Measurements from ENCODE around the gene LRRIQ1.
"Not testable (repeated sequence)": the region's sequence is repeated elsewhere in the genome, so short reads cannot be mapped to it uniquely, and the experiment has no call there.

The LRRIQ1 gene

DNA sequence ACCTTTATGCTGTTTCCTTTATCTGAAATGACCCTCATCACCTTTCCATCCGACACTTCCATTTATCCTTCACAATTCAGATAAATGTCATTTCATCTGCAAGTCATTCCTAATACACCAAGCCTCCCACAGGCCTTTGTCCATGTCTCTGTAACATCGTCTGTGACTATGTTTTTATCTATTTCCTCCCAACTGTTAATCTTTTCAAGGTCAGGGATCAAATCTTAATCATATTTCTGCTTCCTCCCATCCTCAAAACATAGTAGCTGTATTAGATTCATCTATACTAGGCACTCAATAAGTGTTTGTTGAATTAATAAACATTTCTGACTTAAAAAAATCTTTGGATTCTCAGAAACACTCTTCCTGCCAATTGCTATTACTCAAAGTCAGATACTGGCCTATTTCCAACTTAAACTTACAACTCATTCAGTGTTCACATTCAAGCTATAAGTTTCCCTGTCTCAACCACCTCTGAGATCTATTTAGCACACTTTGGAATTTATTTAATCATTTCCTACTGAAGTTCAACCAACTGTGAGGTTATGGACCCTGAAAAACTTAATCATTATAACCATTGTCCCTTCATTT, 143.6 kb downstream of the LRRIQ1 start:
- TF ChIP-seq, protein P1, sequence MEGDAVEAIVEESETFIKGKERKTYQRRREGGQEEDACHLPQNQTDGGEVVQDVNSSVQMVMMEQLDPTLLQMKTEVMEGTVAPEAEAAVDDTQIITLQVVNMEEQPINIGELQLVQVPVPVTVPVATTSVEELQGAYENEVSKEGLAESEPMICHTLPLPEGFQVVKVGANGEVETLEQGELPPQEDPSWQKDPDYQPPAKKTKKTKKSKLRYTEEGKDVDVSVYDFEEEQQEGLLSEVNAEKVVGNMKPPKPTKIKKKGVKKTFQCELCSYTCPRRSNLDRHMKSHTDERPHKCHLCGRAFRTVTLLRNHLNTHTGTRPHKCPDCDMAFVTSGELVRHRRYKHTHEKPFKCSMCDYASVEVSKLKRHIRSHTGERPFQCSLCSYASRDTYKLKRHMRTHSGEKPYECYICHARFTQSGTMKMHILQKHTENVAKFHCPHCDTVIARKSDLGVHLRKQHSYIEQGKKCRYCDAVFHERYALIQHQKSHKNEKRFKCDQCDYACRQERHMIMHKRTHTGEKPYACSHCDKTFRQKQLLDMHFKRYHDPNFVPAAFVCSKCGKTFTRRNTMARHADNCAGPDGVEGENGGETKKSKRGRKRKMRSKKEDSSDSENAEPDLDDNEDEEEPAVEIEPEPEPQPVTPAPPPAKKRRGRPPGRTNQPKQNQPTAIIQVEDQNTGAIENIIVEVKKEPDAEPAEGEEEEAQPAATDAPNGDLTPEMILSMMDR (IDR thresholded peaks at IDR 0.05; ENCODE audit: insufficient read depth, low read depth, low read length, missing control alignments), result no peak
- no peak for DNase-seq (ENCODE audit: low read depth)
- H3K4me3 ChIP-seq (ENCODE audit: low read depth, low read length), result no peak overlapping the region

DNA sequence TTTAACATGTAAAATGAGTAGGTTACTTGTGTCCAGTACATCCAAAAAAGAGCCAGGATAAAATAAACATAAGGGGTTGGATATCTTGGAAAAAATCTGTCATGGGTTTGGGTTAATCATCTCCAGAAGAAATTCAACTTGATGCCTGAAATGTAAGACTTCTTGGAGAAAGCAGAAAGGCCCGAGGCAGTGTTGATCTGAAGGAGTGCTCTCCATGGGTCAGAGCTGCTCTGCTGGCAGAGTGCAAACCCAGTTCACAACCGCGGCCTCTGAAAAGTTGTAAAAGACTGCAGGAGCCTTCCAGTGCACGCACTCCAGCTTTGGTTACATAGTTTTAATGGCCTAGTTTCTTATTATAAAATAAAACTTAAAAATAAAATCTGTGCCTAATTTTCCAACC, 146.5 kb downstream of the LRRIQ1 start:
- H3K4me3 ChIP-seq (ENCODE audit: low read depth, low read length), result no peak overlapping the region
- DNase-seq (ENCODE audit: low read depth), result no peak
- TF ChIP-seq, protein P1 (IDR thresholded peaks at IDR 0.05; ENCODE audit: insufficient read depth, low read depth, low read length, missing control alignments), result no peak

DNA sequence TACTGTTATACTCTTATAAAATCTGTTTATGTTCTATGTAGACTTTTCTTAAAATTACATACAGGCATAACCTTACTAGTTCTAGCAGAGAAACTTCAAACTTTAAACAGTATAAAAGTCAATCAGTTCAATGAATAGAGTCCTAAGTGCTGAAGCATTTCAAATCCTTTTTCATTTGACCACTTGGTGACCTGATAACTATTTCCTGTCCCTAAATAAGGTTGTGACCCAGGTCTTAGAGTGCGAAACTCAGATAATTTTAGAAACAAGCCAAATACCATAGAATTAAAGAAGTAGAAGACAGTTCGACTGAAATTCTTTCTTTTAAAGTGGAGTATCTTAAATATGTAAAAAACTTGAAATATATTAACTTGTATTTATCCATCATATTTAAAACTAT, 147.7 kb downstream of the LRRIQ1 start:
- no peak overlapping the region for H3K4me3 ChIP-seq (ENCODE audit: low read depth, low read length)
- DNase-seq (ENCODE audit: low read depth), result no peak
- TF ChIP-seq, protein P1 (IDR thresholded peaks at IDR 0.05; ENCODE audit: insufficient read depth, low read depth, low read length, missing control alignments), result no peak

DNA sequence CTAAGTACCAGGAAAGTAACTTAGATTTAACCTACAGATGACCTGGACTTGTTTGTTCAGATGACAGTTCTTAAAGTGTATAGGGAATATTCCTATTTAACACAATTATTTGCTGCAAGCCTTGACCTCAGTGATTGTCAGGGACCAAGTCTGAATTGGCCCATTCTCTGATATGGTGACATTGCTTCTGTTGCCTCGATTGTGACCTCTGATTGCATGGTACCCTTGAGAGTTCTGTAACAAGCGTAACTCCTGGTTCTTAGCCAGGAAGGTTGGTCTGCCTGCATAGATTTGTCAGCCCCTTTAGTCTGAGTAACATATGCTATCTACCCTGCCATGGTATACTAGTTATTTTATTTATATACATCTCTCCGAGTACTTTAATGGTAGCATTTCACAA, 150.1 kb downstream of the LRRIQ1 start:
- no peak for DNase-seq (ENCODE audit: low read depth)
- TF ChIP-seq, protein P1 (IDR thresholded peaks at IDR 0.05; ENCODE audit: insufficient read depth, low read depth, low read length, missing control alignments), result no peak
- no peak overlapping the region for H3K4me3 ChIP-seq (ENCODE audit: low read depth, low read length)

DNA sequence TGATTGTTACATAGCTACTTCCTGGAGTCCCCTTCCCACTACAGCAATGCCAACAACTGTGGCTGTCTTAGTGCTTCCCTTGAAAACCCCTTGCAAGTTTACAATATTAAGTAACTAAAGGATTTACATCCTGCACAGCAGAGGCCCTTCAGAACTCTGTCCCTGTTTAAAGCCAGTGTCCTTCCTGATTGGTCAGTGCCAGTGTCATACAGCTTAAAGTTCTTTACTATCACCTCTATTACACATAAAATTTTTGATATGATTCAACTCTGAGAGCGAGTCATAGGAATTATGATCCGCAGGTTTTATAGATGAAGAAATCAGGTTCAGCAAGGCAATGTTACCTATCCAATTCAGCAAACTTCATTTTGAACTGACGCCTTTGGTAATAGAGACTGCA, 152.5 kb downstream of the LRRIQ1 start:
- TF ChIP-seq, protein P1 (IDR thresholded peaks at IDR 0.05; ENCODE audit: insufficient read depth, low read depth, low read length, missing control alignments), result no peak
- no peak overlapping the region for H3K4me3 ChIP-seq (ENCODE audit: low read depth, low read length)
- no peak for DNase-seq (ENCODE audit: low read depth)

DNA sequence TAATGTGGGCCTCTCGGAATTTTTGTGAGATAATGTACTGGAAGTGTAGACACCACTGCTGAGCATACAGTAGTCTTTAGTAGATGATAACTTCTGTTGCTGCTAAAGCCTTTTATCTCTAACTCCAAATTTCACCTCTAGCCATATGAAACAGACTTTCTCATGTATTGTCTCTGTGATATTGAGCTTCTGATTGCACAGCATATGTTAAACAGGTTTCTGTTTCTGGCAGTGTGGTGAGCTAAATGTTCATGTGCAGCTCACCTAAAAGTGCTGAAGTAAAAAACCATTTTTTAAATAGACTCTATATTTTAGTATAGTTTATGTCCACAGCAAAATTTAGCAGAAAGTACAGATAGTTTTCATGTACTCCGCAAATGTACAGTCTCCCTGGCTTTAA, 154.6 kb downstream of the LRRIQ1 start:
- TF ChIP-seq, protein P1 (IDR thresholded peaks at IDR 0.05; ENCODE audit: insufficient read depth, low read depth, low read length, missing control alignments), result no peak
- no peak overlapping the region for H3K4me3 ChIP-seq (ENCODE audit: low read depth, low read length)
- no peak for DNase-seq (ENCODE audit: low read depth)

DNA sequence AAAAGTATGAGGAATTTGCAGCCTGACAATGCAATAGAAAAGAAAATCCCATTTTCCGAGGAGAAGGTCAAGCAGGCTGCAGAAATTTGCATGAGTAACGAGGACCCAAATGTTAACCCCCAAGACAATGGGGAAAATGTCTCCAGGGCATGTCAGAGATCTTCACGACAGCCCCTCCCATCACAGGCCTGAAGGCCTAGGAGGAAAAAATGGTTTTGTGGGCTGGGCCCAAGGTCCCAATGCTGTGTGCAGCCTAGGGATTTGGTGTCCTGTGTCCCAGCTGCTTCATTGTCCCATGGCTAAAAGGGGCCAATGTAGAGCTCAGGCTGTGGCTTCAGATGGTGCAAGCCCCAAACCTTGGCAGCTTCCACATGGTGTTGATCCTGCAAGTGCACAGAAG, 167.7 kb downstream of the LRRIQ1 start:
- not testable (repeated sequence) for H3K4me3 ChIP-seq (ENCODE audit: low read depth, low read length); DNase-seq (ENCODE audit: low read depth)

All from GM12865 (cell line).